Trophoblast cell (in vitro differentiated cells and primary cell): Measurements from ENCODE around the gene RAF1.

Experiments used
- DNase-seq, 2 donors: peaks; one replicate each; pipeline ENCODE4 v3.0.0-alpha.2; 2016
- H2AFZ ChIP-seq: 2 replicates; pipeline ENCODE4 v1.6.1; 2013; ENCODE audit warnings: low read length, moderate library complexity, mild to moderate bottlenecking; ENCODE audit not compliant: insufficient read depth, poor library complexity
- H2AK5ac ChIP-seq: 2 replicates; pipeline ENCODE4 v1.6.1; 2013; ENCODE audit warnings: mild to moderate bottlenecking, low read length
- H2BK120ac ChIP-seq: 2 replicates; pipeline ENCODE4 v1.6.1; 2013; ENCODE audit warnings: low read length, mild to moderate bottlenecking, moderate library complexity; ENCODE audit not compliant: insufficient read depth, poor library complexity
- H2BK12ac ChIP-seq: 2 replicates; pipeline ENCODE4 v1.6.1; 2013; ENCODE audit warnings: mild to moderate bottlenecking, low read length, moderate library complexity
- H2BK5ac ChIP-seq: 2 replicates; pipeline ENCODE4 v1.6.1; 2013; ENCODE audit warnings: low read length, low read depth, moderate library complexity, mild to moderate bottlenecking; ENCODE audit not compliant: poor library complexity
- H3K14ac ChIP-seq: 2 replicates; pipeline ENCODE4 v1.6.1; 2013; ENCODE audit warnings: mild to moderate bottlenecking, low read length
- H3K18ac ChIP-seq: 2 replicates; pipeline ENCODE4 v1.6.1; 2013; ENCODE audit warnings: mild to moderate bottlenecking, low read length
- H3K23ac ChIP-seq: 2 replicates; pipeline ENCODE4 v1.6.1; 2013; ENCODE audit warnings: low read length
- H3K27ac ChIP-seq: 2 replicates; pipeline ENCODE4 v1.5.1; 2013; ENCODE audit warnings: low read depth, mild to moderate bottlenecking, inconsistent platforms, low read length, moderate library complexity
- H3K27me3 ChIP-seq: 2 replicates; pipeline ENCODE4 v1.6.1; 2013; ENCODE audit warnings: inconsistent platforms, mild to moderate bottlenecking, low read length, moderate library complexity; ENCODE audit not compliant: insufficient read depth
- H3K36me3 ChIP-seq, 2 experiments: 1 replicate in 1 of 2; 2 replicates in 1 of 2; pipeline ENCODE4 v1.6.1; 2013; ENCODE audit warnings: low read length in 2 of 2, mild to moderate bottlenecking in 2 of 2, moderate library complexity in 1 of 2; ENCODE audit not compliant: insufficient read depth in 2 of 2, control insufficient read depth in 1 of 2
- H3K4ac ChIP-seq: 2 replicates; pipeline ENCODE4 v1.6.1; 2013; ENCODE audit warnings: low read depth, mild to moderate bottlenecking, low read length, moderate library complexity
- H3K4me1 ChIP-seq, 2 experiments: 1 replicate in 1 of 2; 2 replicates in 1 of 2; pipeline ENCODE4 v1.6.1; 2013; ENCODE audit warnings: low read length in 2 of 2, mild to moderate bottlenecking in 2 of 2, moderate library complexity in 1 of 2; ENCODE audit not compliant: insufficient read depth in 2 of 2, control insufficient read depth in 1 of 2
- H3K4me2 ChIP-seq: 2 replicates; pipeline ENCODE4 v1.6.1; 2013; ENCODE audit warnings: inconsistent platforms, mild to moderate bottlenecking, low read length, moderate library complexity
- H3K4me3 ChIP-seq: 2 replicates; pipeline ENCODE4 v1.5.1; 2013; ENCODE audit warnings: mild to moderate bottlenecking, low read depth, low read length, inconsistent platforms
- H3K79me1 ChIP-seq: one replicate; pipeline ENCODE4 v1.6.1; 2013; ENCODE audit warnings: low read length
- H3K79me2 ChIP-seq: 2 replicates; pipeline ENCODE4 v1.6.1; 2013; ENCODE audit warnings: low read length, mild to moderate bottlenecking; ENCODE audit not compliant: control insufficient read depth, insufficient read depth, poor library complexity
- H3K9ac ChIP-seq: 2 replicates; pipeline ENCODE4 v1.6.1; 2013; ENCODE audit warnings: mild to moderate bottlenecking, low read length
- H3K9me3 ChIP-seq: 2 replicates; pipeline ENCODE4 v1.6.1; 2013; ENCODE audit warnings: low read depth, mild to moderate bottlenecking, control low read depth, inconsistent platforms, low read length; ENCODE audit not compliant: insufficient read depth
- H4K12ac ChIP-seq: 2 replicates; pipeline ENCODE4 v1.6.1; 2013; ENCODE audit warnings: low read depth, mild to moderate bottlenecking, low read length, moderate library complexity
- H4K8ac ChIP-seq: 2 replicates; pipeline ENCODE4 v1.6.1; 2013; ENCODE audit warnings: low read depth, mild to moderate bottlenecking, low read length, moderate library complexity
- H4K91ac ChIP-seq: one replicate; pipeline ENCODE4 v1.6.1; 2013; ENCODE audit warnings: low read depth, mild to moderate bottlenecking, low read length, moderate library complexity
- WGBS: extraction: QIAGEN DNeasy Blood & Tissue Kit; methylation state at CpG from one replicate; pipeline ENCODE4 v1.1.7; 2013; ENCODE audit warnings: missing lambda C conversion rate; ENCODE audit not compliant: insufficient read length, insufficient coverage; ENCODE audit errors: extremely low coverage; 5-methylcytosine and 5-hydroxymethylcytosine counted together

Gene RAF1

DNA sequence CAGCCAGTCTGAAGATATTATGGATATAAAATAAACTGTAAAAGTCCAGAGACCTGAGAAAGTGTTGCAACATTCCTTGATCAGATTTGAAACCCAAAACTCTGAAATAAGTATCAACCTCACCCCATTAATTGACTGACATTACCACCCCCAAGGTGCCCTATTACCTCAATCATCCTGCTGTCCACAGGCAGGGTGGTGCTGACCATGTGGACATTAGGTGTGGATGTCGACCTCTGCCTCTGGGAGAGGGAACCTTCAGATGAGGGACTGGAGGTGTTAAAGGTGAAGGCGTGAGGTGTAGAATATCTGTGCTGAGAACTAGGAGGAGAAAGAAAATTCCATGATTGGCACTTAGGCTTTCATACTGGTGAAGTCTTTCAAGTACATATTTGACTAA is 59.9 kb downstream of the RAF1 start:
- no peak overlapping the region for H3K23ac ChIP-seq
- no peak overlapping the region for H4K8ac ChIP-seq
- H4K12ac ChIP-seq, result no peak overlapping the region
- no peaks in the 10 kb centered on the region for H3K9me3 ChIP-seq
- H3K79me2 ChIP-seq, result no peaks in the 10 kb centered on the region
- no peak overlapping the region for H2BK12ac ChIP-seq
- H3K4me2 ChIP-seq, result no peak overlapping the region
- H3K4me3 ChIP-seq, result no peak overlapping the region
- no peak for DNase-seq
- no CpG with 5 or more reads among the region's 2 CpGs for WGBS
- H3K36me3 ChIP-seq, result peaks cover 19 to 32% of the 10 kb centered on the region in 2 experiments
- no peaks in the 10 kb centered on the region for H3K4me1 ChIP-seq
- no peak overlapping the region for H2AFZ ChIP-seq
- no peak overlapping the region for H2AK5ac ChIP-seq
- no peak overlapping the region for H2BK120ac ChIP-seq
- H4K91ac ChIP-seq, result no peak overlapping the region
- H3K9ac ChIP-seq, result no peak overlapping the region
- no peak overlapping the region for H3K18ac ChIP-seq
- no peaks in the 10 kb centered on the region for H3K79me1 ChIP-seq
- no peak overlapping the region for H3K4ac ChIP-seq
- no peak overlapping the region for H2BK5ac ChIP-seq
- H3K27me3 ChIP-seq, result no peaks in the 10 kb centered on the region
- no peak overlapping the region for H3K27ac ChIP-seq
- no peak overlapping the region for H3K14ac ChIP-seq

DNA sequence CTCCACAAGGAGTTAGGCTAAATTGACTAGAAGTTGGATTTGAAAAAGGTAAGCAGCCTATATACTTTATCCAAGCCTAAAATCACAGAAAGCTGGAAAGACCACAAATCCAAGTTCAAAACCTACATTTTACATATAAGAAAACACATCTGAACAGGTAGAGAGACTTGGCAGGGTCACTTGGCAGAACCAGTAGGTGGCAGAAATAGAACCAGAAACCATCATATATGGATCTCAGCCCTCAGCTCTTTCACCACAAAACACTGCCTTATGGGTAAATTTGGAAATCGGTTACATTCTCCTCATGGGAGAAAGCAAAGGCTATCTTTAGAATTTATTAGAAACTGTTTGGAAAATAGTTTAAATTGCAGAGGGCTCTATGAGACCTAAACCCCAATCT is 62.8 kb downstream of the RAF1 start:
- Histone ChIP-seq H2BK12ac (no peak overlapping the region), H3K14ac (no peak overlapping the region)
- whole genome bisulfite sequencing, result no CpG with 5 or more reads among the region's 1 CpG

DNA sequence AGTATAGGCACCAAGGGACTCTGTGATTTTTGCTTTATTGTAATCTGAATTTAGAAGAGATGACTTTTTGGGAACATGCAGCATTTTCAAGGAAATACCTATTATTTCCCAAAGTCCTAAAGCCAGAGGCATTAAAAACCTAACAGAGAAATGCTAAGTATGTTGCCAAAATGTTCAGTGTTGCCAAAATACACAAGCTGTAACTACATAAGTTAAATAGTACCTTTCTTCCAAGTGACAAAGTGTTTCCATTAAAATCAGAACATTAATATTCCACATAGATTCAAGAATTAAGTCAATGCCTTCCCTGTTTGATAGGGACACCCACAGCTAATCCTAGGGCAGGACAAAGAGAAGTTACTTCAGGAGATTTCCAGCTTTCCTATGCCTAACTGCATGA is 65.0 kb downstream of the RAF1 start:
- no peak overlapping the region for H2BK12ac ChIP-seq
- no peak overlapping the region for H4K8ac ChIP-seq
- no peak overlapping the region for H2BK5ac ChIP-seq
- no peak overlapping the region for H3K27ac ChIP-seq
- H2AK5ac ChIP-seq, result no peak overlapping the region
- no peak overlapping the region for H2BK120ac ChIP-seq
- H4K12ac ChIP-seq, result no peak overlapping the region
- H3K18ac ChIP-seq, result no peak overlapping the region
- DNase-seq, result no peak
- no peaks in the 10 kb centered on the region for H3K79me2 ChIP-seq
- H3K9ac ChIP-seq, result no peak overlapping the region
- H3K4me3 ChIP-seq, result no peak overlapping the region
- no peaks in the 10 kb centered on the region for H3K4me1 ChIP-seq
- no peak overlapping the region for H3K23ac ChIP-seq
- no peaks in the 10 kb centered on the region for H3K27me3 ChIP-seq
- H3K36me3 ChIP-seq, result peaks cover 27 to 50% of the 10 kb centered on the region in 2 experiments
- H2AFZ ChIP-seq, result no peak overlapping the region
- no peak overlapping the region for H3K4ac ChIP-seq
- H3K9me3 ChIP-seq, result no peaks in the 10 kb centered on the region
- no peaks in the 10 kb centered on the region for H3K79me1 ChIP-seq
- H3K14ac ChIP-seq, result no peak overlapping the region
- no peak overlapping the region for H3K4me2 ChIP-seq
- no peak overlapping the region for H4K91ac ChIP-seq

More for the DNA sequence above, 62.8 kb downstream of the RAF1 start:
- no peaks in the 10 kb centered on the region for H3K79me2 ChIP-seq
- H2AFZ ChIP-seq, result no peak overlapping the region
- H3K4me1 ChIP-seq, result no peaks in the 10 kb centered on the region
- no peak overlapping the region for H2AK5ac ChIP-seq
- no peaks in the 10 kb centered on the region for H3K27me3 ChIP-seq
- H3K36me3 ChIP-seq, result peaks cover 24 to 37% of the 10 kb centered on the region in 2 experiments
- no peaks in the 10 kb centered on the region for H3K79me1 ChIP-seq
- no peak for DNase-seq
- no peak overlapping the region for H4K8ac ChIP-seq
- H3K18ac ChIP-seq, result no peak overlapping the region
- H3K9me3 ChIP-seq, result no peaks in the 10 kb centered on the region
- no peak overlapping the region for H2BK120ac ChIP-seq
- no peak overlapping the region for H3K4me3 ChIP-seq
- no peak overlapping the region for H3K4ac ChIP-seq
- no peak overlapping the region for H4K91ac ChIP-seq
- H3K27ac ChIP-seq, result no peak overlapping the region
- H4K12ac ChIP-seq, result no peak overlapping the region
- H3K23ac ChIP-seq, result no peak overlapping the region
- no peak overlapping the region for H3K4me2 ChIP-seq
- H3K9ac ChIP-seq, result no peak overlapping the region
- H2BK5ac ChIP-seq, result no peak overlapping the region

DNA sequence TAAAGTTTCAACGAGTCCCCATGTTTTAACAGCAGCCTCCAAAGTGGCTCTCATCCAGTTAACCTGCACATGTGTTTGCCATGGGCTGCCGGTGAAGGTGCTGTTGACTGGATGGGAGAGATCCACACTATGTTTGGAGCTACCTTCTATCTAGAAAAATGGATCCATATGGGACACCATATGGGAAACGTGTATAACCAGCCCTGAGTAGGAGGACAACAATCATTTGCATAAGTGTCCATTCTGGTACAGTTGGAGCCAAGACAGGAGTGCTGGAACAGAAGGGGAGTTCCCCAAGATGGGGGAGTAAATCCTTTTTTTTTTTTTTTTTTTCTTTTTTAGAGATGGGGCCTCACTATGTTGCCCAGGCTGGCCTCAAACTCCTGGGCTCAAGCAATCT is 70.4 kb downstream of the RAF1 start:
- H3K4me2 ChIP-seq, result no peak overlapping the region
- H2BK12ac ChIP-seq, result no peak overlapping the region
- no peaks in the 10 kb centered on the region for H3K79me1 ChIP-seq
- no peaks in the 10 kb centered on the region for H3K9me3 ChIP-seq
- no peak overlapping the region for H3K4me3 ChIP-seq
- no peak overlapping the region for H3K18ac ChIP-seq
- no peak overlapping the region for H4K8ac ChIP-seq
- no peak overlapping the region for H3K27ac ChIP-seq
- no peak overlapping the region for H4K91ac ChIP-seq
- no peak overlapping the region for H3K23ac ChIP-seq
- H2BK5ac ChIP-seq, result no peak overlapping the region
- no peak overlapping the region for H4K12ac ChIP-seq
- H3K79me2 ChIP-seq, result no peaks in the 10 kb centered on the region
- H2AK5ac ChIP-seq, result no peak overlapping the region
- H3K4ac ChIP-seq, result no peak overlapping the region
- no peak overlapping the region for H3K14ac ChIP-seq
- no peak overlapping the region for H2BK120ac ChIP-seq
- no CpG with 5 or more reads among the region's 3 CpGs for WGBS
- H3K27me3 ChIP-seq, result no peaks in the 10 kb centered on the region
- H3K4me1 ChIP-seq, result no peaks in the 10 kb centered on the region
- DNase-seq, result no peak
- H2AFZ ChIP-seq, result no peak overlapping the region
- H3K9ac ChIP-seq, result no peak overlapping the region
- peaks cover 43 to 63% of the 10 kb centered on the region in 2 experiments for H3K36me3 ChIP-seq
